ENCODE data around the gene LYPLAL1.

DNA sequence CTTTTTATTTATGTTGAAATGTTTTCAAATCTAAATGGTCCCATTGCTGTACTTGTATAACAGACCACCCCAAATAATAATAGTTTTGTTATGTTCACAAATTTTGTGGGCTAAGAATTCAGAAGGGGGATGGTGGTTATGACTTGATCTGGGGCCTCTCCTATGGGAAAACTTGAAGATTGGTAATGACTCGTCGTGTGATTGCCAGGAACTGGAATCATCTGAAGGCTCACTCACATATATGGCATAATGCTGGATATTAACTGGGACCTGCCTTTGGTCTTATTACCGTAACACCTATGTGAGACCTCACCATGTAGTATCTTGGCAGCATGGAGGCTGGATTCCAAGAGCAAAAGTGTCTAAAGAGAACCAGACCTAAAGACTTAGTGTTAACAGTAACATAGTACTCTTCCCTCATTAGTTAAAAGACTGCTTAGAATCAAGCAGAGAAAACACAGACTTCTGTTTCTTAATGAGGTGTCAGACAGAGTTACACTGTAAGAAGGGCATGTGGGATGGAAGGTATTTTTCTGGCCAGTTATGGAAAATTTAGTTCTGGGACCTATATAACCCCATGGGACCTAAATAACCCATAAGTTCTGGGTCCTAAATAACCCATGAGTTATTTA is 11.9 kb downstream of the LYPLAL1 start:
- TF ChIP-seq, protein P1, sequence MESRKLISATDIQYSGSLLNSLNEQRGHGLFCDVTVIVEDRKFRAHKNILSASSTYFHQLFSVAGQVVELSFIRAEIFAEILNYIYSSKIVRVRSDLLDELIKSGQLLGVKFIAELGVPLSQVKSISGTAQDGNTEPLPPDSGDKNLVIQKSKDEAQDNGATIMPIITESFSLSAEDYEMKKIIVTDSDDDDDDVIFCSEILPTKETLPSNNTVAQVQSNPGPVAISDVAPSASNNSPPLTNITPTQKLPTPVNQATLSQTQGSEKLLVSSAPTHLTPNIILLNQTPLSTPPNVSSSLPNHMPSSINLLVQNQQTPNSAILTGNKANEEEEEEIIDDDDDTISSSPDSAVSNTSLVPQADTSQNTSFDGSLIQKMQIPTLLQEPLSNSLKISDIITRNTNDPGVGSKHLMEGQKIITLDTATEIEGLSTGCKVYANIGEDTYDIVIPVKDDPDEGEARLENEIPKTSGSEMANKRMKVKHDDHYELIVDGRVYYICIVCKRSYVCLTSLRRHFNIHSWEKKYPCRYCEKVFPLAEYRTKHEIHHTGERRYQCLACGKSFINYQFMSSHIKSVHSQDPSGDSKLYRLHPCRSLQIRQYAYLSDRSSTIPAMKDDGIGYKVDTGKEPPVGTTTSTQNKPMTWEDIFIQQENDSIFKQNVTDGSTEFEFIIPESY (IDR thresholded peaks at IDR 0.05; ENCODE audit: borderline replicate concordance, low read depth): no peak
- TF ChIP-seq CTCF (IDR thresholded peaks at IDR 0.05): no peak
- TF ChIP-seq FOXM1 (IDR thresholded peaks at IDR 0.05; ENCODE audit: low read depth): no peak
- TF ChIP-seq MEF2A (IDR thresholded peaks at IDR 0.05; ENCODE audit: borderline replicate concordance, low read depth): no peak
- no peak for TF ChIP-seq SIN3A (IDR thresholded peaks at IDR 0.05; ENCODE audit: borderline replicate concordance, low read depth, low read length)
- TF ChIP-seq EZH2phosphoT487 (IDR thresholded peaks at IDR 0.05; ENCODE audit: borderline replicate concordance, low read depth): no peak
- no peak for TF ChIP-seq GABPA (IDR thresholded peaks at IDR 0.05; ENCODE audit: low read depth)
- TF ChIP-seq RAD21 (IDR thresholded peaks at IDR 0.05; ENCODE audit: low read length): no peak
- no peak for TF ChIP-seq POLR2AphosphoS5 (IDR thresholded peaks at IDR 0.05; ENCODE audit: low read depth, low read length)
- TF ChIP-seq, protein P2, sequence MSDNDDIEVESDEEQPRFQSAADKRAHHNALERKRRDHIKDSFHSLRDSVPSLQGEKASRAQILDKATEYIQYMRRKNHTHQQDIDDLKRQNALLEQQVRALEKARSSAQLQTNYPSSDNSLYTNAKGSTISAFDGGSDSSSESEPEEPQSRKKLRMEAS (IDR thresholded peaks at IDR 0.05; ENCODE audit: low read depth): no peak
- no peak for TF ChIP-seq RFX5 (IDR thresholded peaks at IDR 0.05; ENCODE audit: low read length)
- no peak for TF ChIP-seq GATA2 (CRISPR knock-in tag; IDR thresholded peaks at IDR 0.05)
- no peak for TF ChIP-seq JUND (IDR thresholded peaks at IDR 0.05)
- TF ChIP-seq RXRA (IDR thresholded peaks at IDR 0.05; ENCODE audit: borderline replicate concordance, low read depth): no peak
